ENCODE measurements around the gene PCTP. TPM values are rescaled to one million over a fixed set of nuclear protein-coding genes. Genes with fewer than 3 reads are reported as not detected.

PCTP gene
- total RNA-seq, 4 donors from 2014 or later = 5.0 to 14.3 (median 6.9) TPM

- WGBS, 2 donors = 39% methylated on average over 3 of the region's 3 CpGs
Observed at GRCh38 chr17:55743103-55743679, 7.7 kb upstream of the PCTP start.

GRCh38 chr17:55745258-55745657 is 5.6 kb upstream of the PCTP start:
- no peak for DNase-seq (ENCODE audit: low spot score in 2 of 2)
- intact Hi-C loops (cut with DNase I; ENCODE audit: low total_unique reads) = no loop called here
- no peak overlapping the region for H3K4me3 ChIP-seq (ENCODE audit: low read depth, poor library complexity, severe bottlenecking)
- no peak for TF ChIP-seq CTCF (IDR thresholded peaks at IDR 0.05)
- TF ChIP-seq POLR2A (IDR thresholded peaks at IDR 0.05) = no peak
- WGBS, 2 donors = 100% methylated on average over 1 of the region's 1 CpG

More at GRCh38 chr17:55743103-55743679, 7.7 kb upstream of the PCTP start:
- intact Hi-C loops (cut with DNase I; ENCODE audit: low total_unique reads) = no loop called here
- TF ChIP-seq CTCF (IDR thresholded peaks at IDR 0.05) (no peak), POLR2A (IDR thresholded peaks at IDR 0.05) (no peak)
- no peak for DNase-seq (ENCODE audit: low spot score in 2 of 2)
- no peak overlapping the region for H3K4me3 ChIP-seq (ENCODE audit: low read depth, poor library complexity, severe bottlenecking)

GRCh38 chr17:55746466-55746865 is 4.4 kb upstream of the PCTP start:
- TF ChIP-seq CTCF (IDR thresholded peaks at IDR 0.05) (no peak), POLR2A (IDR thresholded peaks at IDR 0.05) (no peak)
- WGBS, 2 donors = 97% methylated on average over 1 of the region's 1 CpG

GRCh38 chr17:55747209-55747608 is 3.6 kb upstream of the PCTP start:
- 56 to 58% methylated on average over 3 of the region's 3 CpGs for WGBS, 2 donors
- no peak for TF ChIP-seq POLR2A (IDR thresholded peaks at IDR 0.05)
- no peak for TF ChIP-seq CTCF (IDR thresholded peaks at IDR 0.05)
- H3K4me3 ChIP-seq (ENCODE audit: low read depth, poor library complexity, severe bottlenecking) = no peak overlapping the region
- intact Hi-C loops (cut with DNase I; ENCODE audit: low total_unique reads) = no loop called here
- no peak for DNase-seq (ENCODE audit: low spot score in 2 of 2)

More at GRCh38 chr17:55746466-55746865, 4.4 kb upstream of the PCTP start:
- no peak overlapping the region for H3K4me3 ChIP-seq (ENCODE audit: low read depth, poor library complexity, severe bottlenecking)
- DNase-seq (ENCODE audit: low spot score in 2 of 2) = no peak
- intact Hi-C loops (cut with DNase I; ENCODE audit: low total_unique reads) = no loop called here

GRCh38 chr17:55748841-55749240 is 2.0 kb upstream of the PCTP start:
- H3K4me3 ChIP-seq (ENCODE audit: low read depth, poor library complexity, severe bottlenecking) = no peak overlapping the region
- no peak for DNase-seq (ENCODE audit: low spot score in 2 of 2)
- 100% methylated on average over 1 of the region's 1 CpG for WGBS, 2 donors
- intact Hi-C loops (cut with DNase I; ENCODE audit: low total_unique reads) = no loop called here
- TF ChIP-seq POLR2A (IDR thresholded peaks at IDR 0.05) (no peak), CTCF (IDR thresholded peaks at IDR 0.05) (no peak)

GRCh38 chr17:55749985-55750384 is 866 bp upstream of the PCTP start:
- no peak for DNase-seq (ENCODE audit: low spot score in 2 of 2)
- 63 to 68% methylated on average over 4 of the region's 4 CpGs for WGBS, 2 donors
- no peak overlapping the region for H3K4me3 ChIP-seq (ENCODE audit: low read depth, poor library complexity, severe bottlenecking)
- intact Hi-C loops (cut with DNase I; ENCODE audit: low total_unique reads) = no loop called here
- TF ChIP-seq POLR2A (IDR thresholded peaks at IDR 0.05) (no peak), CTCF (IDR thresholded peaks at IDR 0.05) (no peak)

Data from lower leg skin (tissue), 4 donors.